RWPE1 (cell line): ENCODE results near the gene ADAM12.

ENCODE experiments used
- CTCF ChIA-PET: fragments of 350-600 bp; sonication (Branson Sonifier 250); formaldehyde crosslinking; extraction: SDS; loops from one replicate; lab custom pipeline; 2021; lab: Yijun Ruan, JAX
- POLR2A ChIA-PET: fragments of 400-600 bp; formaldehyde crosslinking; extraction: SDS; loops from one replicate; lab custom pipeline; 2020; ENCODE audit warnings: antibody characterized with exemption; ENCODE audit not compliant: low non-redundant PET; lab: Yijun Ruan, JAX
- DNase-seq: peaks from one replicate; pipeline ENCODE4 v3.0.0; 2012; ENCODE audit warnings: low spot score
- H3K27ac ChIP-seq: fragments of 450-650 bp; 2 replicates; pipeline ENCODE4 v1.5.1; 2017
- TF ChIP-seq, protein P1 (sequence below): fragments of 450-650 bp; conservative IDR thresholded peaks from 2 replicates; pipeline ENCODE4 v1.5.1; 2017; ENCODE audit warnings: low read depth, mild to moderate bottlenecking

ADAM12 gene

GRCh38 chr10:126156503-126156902 lies 231.8 kb downstream of the ADAM12 start:
- ChIA-PET CTCF (no interaction called here), POLR2A (no interaction called here)
- H3K27ac ChIP-seq: no peak overlapping the region
- TF ChIP-seq, protein P1, sequence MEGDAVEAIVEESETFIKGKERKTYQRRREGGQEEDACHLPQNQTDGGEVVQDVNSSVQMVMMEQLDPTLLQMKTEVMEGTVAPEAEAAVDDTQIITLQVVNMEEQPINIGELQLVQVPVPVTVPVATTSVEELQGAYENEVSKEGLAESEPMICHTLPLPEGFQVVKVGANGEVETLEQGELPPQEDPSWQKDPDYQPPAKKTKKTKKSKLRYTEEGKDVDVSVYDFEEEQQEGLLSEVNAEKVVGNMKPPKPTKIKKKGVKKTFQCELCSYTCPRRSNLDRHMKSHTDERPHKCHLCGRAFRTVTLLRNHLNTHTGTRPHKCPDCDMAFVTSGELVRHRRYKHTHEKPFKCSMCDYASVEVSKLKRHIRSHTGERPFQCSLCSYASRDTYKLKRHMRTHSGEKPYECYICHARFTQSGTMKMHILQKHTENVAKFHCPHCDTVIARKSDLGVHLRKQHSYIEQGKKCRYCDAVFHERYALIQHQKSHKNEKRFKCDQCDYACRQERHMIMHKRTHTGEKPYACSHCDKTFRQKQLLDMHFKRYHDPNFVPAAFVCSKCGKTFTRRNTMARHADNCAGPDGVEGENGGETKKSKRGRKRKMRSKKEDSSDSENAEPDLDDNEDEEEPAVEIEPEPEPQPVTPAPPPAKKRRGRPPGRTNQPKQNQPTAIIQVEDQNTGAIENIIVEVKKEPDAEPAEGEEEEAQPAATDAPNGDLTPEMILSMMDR: no peak
- no peak for DNase-seq

DNA sequence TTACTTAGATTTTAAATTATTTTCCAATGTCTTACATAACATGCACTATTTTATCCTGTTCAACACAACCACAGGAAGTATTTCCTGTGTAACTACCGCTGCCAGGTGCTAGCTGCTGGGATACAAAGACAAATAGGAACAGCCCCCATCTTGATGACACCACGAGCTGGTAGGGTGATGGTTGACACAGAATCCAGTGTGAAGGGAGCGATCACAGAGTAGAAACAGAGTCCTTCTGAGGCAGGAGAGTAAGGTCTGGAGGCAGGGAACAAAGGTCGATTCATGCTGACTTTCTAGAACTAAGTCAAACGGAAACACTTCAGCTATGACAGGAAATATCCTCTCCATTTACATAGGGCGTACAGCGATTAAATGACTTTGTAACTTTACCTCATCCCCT lies 232.3 kb downstream of the ADAM12 start:
- POLR2A ChIA-PET: no interaction called here
- no peak overlapping the region for H3K27ac ChIP-seq
- TF ChIP-seq, protein P1: no peak
- CTCF ChIA-PET: no interaction called here
- no peak for DNase-seq

GRCh38 chr10:126155528-126155927 lies 232.7 kb downstream of the ADAM12 start:
- TF ChIP-seq, protein P1: no peak
- ChIA-PET POLR2A (no interaction called here), CTCF (no interaction called here)
- no peak for DNase-seq
- H3K27ac ChIP-seq: no peak overlapping the region

DNA sequence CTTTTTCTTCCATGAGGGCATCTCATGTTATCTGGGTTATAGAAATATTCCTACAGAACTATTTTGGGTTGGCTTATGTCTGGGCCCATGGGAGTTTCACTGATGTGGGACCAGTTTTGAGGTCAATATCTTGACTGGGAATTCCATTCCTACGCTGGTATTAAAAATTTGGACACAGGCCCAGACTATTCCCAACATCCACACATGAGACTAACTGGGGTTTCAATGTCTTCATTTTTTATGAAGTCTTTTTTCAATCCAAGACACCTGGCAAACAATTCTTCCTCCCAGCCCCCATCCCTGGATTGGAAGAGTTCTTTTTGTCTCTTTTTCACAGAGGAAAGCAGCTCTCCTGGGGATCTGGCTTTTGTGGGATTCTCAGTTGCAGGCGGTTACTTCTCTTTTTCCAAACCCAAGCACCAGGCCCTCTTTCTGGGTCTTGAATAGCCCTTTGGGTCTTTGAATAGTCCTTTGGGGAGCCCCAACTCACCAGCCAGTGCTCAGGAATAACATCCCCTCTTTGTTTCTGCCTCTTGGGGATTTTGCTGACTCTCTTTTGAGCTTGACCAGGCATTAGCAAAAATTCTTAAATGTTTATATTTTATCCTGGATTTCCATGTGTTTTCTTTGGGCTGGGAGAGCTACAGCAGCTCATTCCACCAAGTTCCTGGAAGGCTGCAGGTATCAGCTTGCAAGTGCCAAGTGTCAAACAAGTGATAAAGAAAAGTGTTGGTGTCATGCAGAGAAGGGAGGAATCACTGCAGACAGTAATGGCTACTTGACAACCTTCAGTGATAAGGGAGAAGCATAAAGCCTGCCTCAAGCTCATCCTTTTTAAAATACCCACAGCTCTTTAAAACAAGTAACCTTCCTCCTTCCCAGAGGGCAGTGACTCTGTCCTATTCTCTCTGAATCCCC lies 234.3 kb downstream of the ADAM12 start:
- TF ChIP-seq, protein P1: no peak

GRCh38 chr10:126147866-126148587 lies 240.2 kb downstream of the ADAM12 start:
- ChIA-PET CTCF (no interaction called here), POLR2A (no interaction called here)
- TF ChIP-seq, protein P1: no peak
- no peak overlapping the region for H3K27ac ChIP-seq
- DNase-seq: no peak

More for the DNA sequence above, 234.3 kb downstream of the ADAM12 start:
- POLR2A ChIA-PET: no interaction called here
- no peak for DNase-seq
- no peak overlapping the region for H3K27ac ChIP-seq
- CTCF ChIA-PET: no interaction called here

DNA sequence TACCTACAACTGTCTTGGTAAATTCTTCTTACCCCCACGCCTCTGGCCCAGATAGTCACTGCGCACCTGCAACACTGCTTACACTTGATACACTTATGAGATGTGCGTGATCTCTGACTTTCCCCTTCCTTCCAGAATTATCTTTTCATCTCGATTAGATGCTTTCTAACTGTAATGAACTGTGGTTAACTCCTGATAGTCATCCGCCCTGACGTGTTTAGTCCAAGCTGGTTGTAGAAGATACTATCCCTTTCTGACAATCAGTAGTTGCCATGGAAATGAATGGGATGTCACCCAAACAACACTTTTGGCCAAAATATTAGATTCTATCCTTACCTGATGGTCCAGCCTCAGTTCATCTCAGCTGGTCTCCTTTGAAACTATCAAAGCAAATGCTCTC lies 241.5 kb downstream of the ADAM12 start:
- ChIA-PET POLR2A (no interaction called here), CTCF (interaction anchor here (0.6 kb wide), 1 partner anchor 606 kb away, joined by 3 read pairs; no protein-coding TSS in a partner anchor)
- H3K27ac ChIP-seq: no peak overlapping the region
- TF ChIP-seq, protein P1: no peak
- no peak for DNase-seq
